Breast epithelium (tissue), 4 donors: Measurements from ENCODE around the gene TRAPPC13. TPM values are rescaled to one million over a fixed set of nuclear protein-coding genes. Genes with fewer than 3 reads are reported as not detected.
"Not testable (repeated sequence)": the region's sequence is repeated elsewhere in the genome, so short reads cannot be mapped to it uniquely, and the experiment has no call there.

Source experiments
- DNase-seq, 2 donors: peaks; one replicate each; pipeline ENCODE4 v3.0.0-alpha.2; 2019; ENCODE audit warnings: low spot score in 2 of 2
- H3K27ac ChIP-seq, 2 donors: fragments of 200-600 bp; sonication (generic) in 1 of 2; one replicate each; pipeline ENCODE4 v1.5.1; 2016 to 2019; ENCODE audit warnings: mild to moderate bottlenecking in 1 of 2
- H3K27me3 ChIP-seq, 2 donors: fragments of 200-600 bp; sonication (generic) in 1 of 2; one replicate each; pipeline versions ENCODE4 v1.5.1 to v1.6.0; 2017 to 2019; ENCODE audit warnings: control low read depth in 1 of 2, mild to moderate bottlenecking in 1 of 2
- H3K36me3 ChIP-seq: fragments of 200-600 bp; one replicate; pipeline ENCODE4 v1.5.1; 2019
- H3K4me1 ChIP-seq, 2 donors: fragments of 200-600 bp; sonication (generic); one replicate each; pipeline ENCODE4 v1.5.1; 2016 to 2019; ENCODE audit warnings: control low read depth in 1 of 2
- H3K4me3 ChIP-seq, 3 donors: fragments of 200-600 bp; sonication (generic); 1 replicate in 2 of 3; 2 replicates in 1 of 3; pipeline ENCODE4 v1.5.1; 2016 to 2019; ENCODE audit warnings: mild to moderate bottlenecking in 3 of 3, moderate library complexity in 2 of 3
- H3K9me3 ChIP-seq, 2 donors: fragments of 200-600 bp; sonication (generic) in 1 of 2; one replicate each; pipeline ENCODE4 v1.5.1; 2016 to 2019; ENCODE audit warnings: control low read depth in 1 of 2
- CTCF ChIP-seq, 3 donors: fragments of 450-650 bp; IDR thresholded peaks; one replicate each; pipeline ENCODE4 v1.5.1; 2016 to 2017; ENCODE audit warnings: antibody characterized with exemption in 3 of 3, mild to moderate bottlenecking in 3 of 3, moderate library complexity in 3 of 3
- POLR2A ChIP-seq: fragments of 450-650 bp; IDR thresholded peaks from one replicate; pipeline ENCODE4 v1.6.1; 2016; ENCODE audit warnings: antibody characterized with exemption, mild to moderate bottlenecking, moderate library complexity
- POLR2AphosphoS5 ChIP-seq, 3 donors: sonication (generic); formaldehyde crosslinking; IDR thresholded peaks; one replicate each; pipeline ENCODE4 v1.6.1; 2017; ENCODE audit warnings: antibody characterized with exemption in 3 of 3
- intact Hi-C: fragments of 100-400 bp; cut with DNase I; formaldehyde crosslinking; loops from one replicate; pipeline ENCODE4 v1.15.1; 2023; ENCODE audit warnings: low total_unique reads
- total RNA-seq, 3 donors: library from RNA; depleted of rRNA; stranded (reverse); fragments of >200 nt; gene quantifications; one replicate each; pipeline ENCODE4 v1.1.0, GENCODE V29; 2016

The TRAPPC13 gene
- total RNA-seq, 3 donors from 2014 or later, result 17.4 to 27.4 (median 19.7) TPM

DNA sequence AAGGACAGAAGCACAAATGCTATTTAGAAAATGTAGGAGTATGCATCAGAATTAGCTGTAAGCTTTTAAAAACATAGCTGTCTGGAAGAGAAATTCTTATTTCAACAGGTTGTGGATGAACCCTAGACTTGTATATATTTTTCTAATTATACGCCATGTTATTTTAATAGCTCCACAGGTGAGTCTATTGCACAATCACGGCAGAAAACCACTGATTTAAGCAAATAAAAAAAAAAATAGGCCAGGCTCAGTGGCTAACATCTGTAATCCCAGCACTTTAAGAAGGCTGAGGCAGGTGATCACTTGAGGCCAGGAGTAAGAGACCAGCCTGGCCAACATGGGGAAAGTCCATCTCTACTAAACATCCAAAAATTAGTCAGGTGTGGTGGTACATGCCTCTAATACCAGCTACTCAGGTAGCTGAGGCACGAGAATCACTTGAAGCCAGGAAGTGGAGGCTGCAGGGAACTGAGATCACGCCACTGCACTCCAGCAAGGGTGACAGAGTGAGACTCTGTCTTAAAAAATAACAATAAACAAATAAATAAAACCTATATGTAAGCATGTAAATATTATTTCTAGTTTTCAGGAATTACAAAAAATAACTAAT lies 12.4 kb upstream of the TRAPPC13 start:
- Histone ChIP-seq H3K27ac (no peak overlapping the region), H3K4me3 (no peak overlapping the region), H3K4me1 (no peaks in the 10 kb centered on the region), H3K9me3 (no peaks in the 10 kb centered on the region), H3K36me3 (peaks cover 15% of the 10 kb centered on the region), H3K27me3 (no peaks in the 10 kb centered on the region)
- no peak for DNase-seq
- TF ChIP-seq POLR2A, result no peak
- intact Hi-C loops, result no loop called here

GRCh38 chr5:65620021-65620420 lies 4.8 kb upstream of the TRAPPC13 start:
- no peaks in the 10 kb centered on the region for H3K36me3 ChIP-seq
- H3K9me3 ChIP-seq, result no peaks in the 10 kb centered on the region
- DNase-seq, result no peak
- H3K4me1 ChIP-seq, result peaks cover 0 to 10% of the 10 kb centered on the region in 2 donors
- intact Hi-C loops, result no loop called here
- H3K27me3 ChIP-seq, result no peaks in the 10 kb centered on the region
- H3K4me3 ChIP-seq, result no peak overlapping the region
- no peak for TF ChIP-seq POLR2AphosphoS5 (IDR thresholded peaks at IDR 0.05)
- no peak for TF ChIP-seq POLR2A
- no peak for TF ChIP-seq CTCF (IDR thresholded peaks at IDR 0.05)
- no peak overlapping the region for H3K27ac ChIP-seq

- H3K9me3 ChIP-seq, H3K27ac ChIP-seq, intact Hi-C loops, H3K36me3 ChIP-seq, DNase-seq, H3K27me3 ChIP-seq: not testable (repeated sequence)
- Histone ChIP-seq H3K4me3 (peak overlapping the region in 1 of 3 donors; percentile 11), H3K4me1 (peaks cover 0 to 19% of the 10 kb centered on the region in 2 donors)
Observed at GRCh38 chr5:65621961-65622360, 2.9 kb upstream of the TRAPPC13 start.

DNA sequence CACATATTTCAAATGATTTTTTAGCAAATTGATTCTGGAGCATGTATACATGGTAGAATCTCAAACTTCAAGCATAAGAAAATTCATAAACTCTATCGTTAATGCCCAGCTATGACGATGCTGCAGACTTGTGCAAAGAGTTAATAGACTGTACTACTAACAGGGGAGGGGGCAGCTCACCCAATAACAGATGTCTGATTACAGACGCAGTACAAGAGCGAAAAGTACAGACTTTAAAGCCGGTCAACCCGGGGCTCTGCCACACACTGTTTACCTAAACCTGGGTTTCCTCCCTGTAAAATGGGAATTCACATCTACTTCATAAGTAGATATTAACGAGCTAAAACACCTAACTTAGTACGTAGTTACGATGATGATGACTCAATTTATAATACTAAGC lies 1.3 kb upstream of the TRAPPC13 start:
- no peaks in the 10 kb centered on the region for H3K9me3 ChIP-seq
- no peak for DNase-seq
- peak overlapping the region; percentile 86 to 87 for H3K27ac ChIP-seq
- H3K27me3 ChIP-seq, result no peaks in the 10 kb centered on the region
- H3K4me1 ChIP-seq, result peaks cover 0 to 19% of the 10 kb centered on the region in 2 donors
- H3K4me3 ChIP-seq, result peak overlapping the region; percentile 79 to 85 (median 82)
- intact Hi-C loops, result no loop called here
- TF ChIP-seq POLR2AphosphoS5 (IDR thresholded peaks at IDR 0.05) (no peak), POLR2A (no peak), CTCF (IDR thresholded peaks at IDR 0.05) (no peak)
- H3K36me3 ChIP-seq, result no peaks in the 10 kb centered on the region

DNA sequence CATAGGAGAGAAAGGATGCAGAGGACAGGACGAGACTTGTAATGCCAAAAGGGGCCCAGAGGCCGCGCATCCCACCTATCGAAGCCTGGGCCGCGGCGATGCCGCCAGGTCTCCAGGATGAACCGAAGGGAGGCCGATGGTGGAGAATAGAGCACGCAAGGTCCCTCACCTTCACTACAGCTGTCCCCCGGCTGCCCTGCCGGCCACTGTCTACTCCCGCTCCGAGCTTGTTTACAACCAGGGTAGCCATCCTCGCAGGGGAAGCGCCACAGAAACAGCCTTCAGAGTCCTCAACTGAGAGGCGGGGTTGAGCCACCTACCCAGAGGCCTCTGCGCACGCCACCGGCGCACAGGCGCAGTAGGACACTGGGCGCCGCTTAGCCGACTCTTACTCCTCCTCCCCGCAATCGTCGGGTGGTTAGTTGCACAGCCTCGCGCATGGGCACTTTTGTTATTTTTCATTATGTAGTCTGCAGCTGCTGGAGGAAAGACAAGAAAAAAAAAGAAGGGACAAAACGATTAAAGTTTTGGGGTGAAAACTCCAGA lies 729 bp upstream of the TRAPPC13 start, which contains the start of gene TRIM23:
Gene TRIM23 (minus strand): TSS at position 309 of the 546 bp plus-strand sequence. CDS start 59 bp downstream, at position 250.
- Histone ChIP-seq H3K9me3 (no peaks in the 10 kb centered on the region), H3K27me3 (no peaks in the 10 kb centered on the region), H3K27ac (peak within 1 kb of the TSS; percentile 86 to 87), H3K36me3 (no peaks in the 10 kb centered on the region), H3K4me3 (peak within 1 kb of the TSS; percentile 79 to 85 (median 82)), H3K4me1 (peaks cover 0 to 19% of the 10 kb centered on the region in 2 donors)
- TF ChIP-seq CTCF (IDR thresholded peaks at IDR 0.05), result no peak
- TF ChIP-seq POLR2A, result no peak
- peak in 2 of 3 donors; percentile 43 to 49 for TF ChIP-seq POLR2AphosphoS5 (IDR thresholded peaks at IDR 0.05)
- intact Hi-C loops, result no loop called here
- peak; percentile 86 to 89 for DNase-seq

DNA sequence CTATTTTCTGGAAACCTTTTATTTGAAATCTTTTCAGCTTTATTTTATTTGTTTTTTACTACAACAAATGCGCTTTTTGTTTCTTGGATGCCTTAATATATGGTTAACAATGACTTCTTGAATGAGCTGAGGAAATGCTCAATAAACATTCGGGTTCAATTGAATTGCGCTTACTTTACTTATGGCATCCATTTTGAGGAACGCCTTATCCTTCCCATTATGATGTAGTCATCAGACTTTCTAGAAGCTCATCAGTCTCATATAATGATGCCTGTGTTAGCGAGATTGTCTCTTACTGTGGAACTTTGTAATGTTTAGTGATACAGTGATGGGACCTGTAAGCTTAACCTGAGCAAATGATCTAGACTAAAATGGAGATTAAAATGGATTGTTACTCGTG lies 916 bp downstream of the TRAPPC13 start:
- Histone ChIP-seq H3K4me3 (peak overlapping the region; percentile 79 to 85 (median 82)), H3K27ac (no peak overlapping the region), H3K9me3 (no peaks in the 10 kb centered on the region), H3K4me1 (peaks cover 0 to 19% of the 10 kb centered on the region in 2 donors), H3K36me3 (no peaks in the 10 kb centered on the region), H3K27me3 (no peaks in the 10 kb centered on the region)
- no peak for DNase-seq
- TF ChIP-seq CTCF (IDR thresholded peaks at IDR 0.05) (no peak), POLR2AphosphoS5 (IDR thresholded peaks at IDR 0.05) (no peak), POLR2A (no peak)
- intact Hi-C loops, result no loop called here
